ENCODE data around the gene DNAH5.

GRCh38 chr5:13704396-13704795, 240.1 kb downstream of the DNAH5 start:
- TF ChIP-seq CTCF (IDR thresholded peaks at IDR 0.05) (no peak), POLR2A (IDR thresholded peaks at IDR 0.05) (no peak)
